HEK293 (cell line): ENCODE data around the gene PUS7.
"Not testable (repeated sequence)": the region's sequence is repeated elsewhere in the genome, so short reads cannot be mapped to it uniquely, and the experiment has no call there.

Experiments
- CTCF ChIA-PET: fragments of 350-600 bp; formaldehyde crosslinking; extraction: SDS; loops from one replicate; lab custom pipeline; 2021; ENCODE audit warnings: antibody characterized with exemption; lab: Yijun Ruan, JAX
- POLR2A ChIA-PET: fragments of 300-600 bp; formaldehyde crosslinking; extraction: SDS; loops from one replicate; lab custom pipeline; 2020; ENCODE audit warnings: antibody characterized with exemption, inconsistent platforms; lab: Yijun Ruan, JAX
- H3K27ac ChIP-seq: fragments of 200-500 bp; sonication (Bioruptor generic); 2 replicates; pipeline ENCODE4 v1.5.1; 2014; ENCODE audit warnings: low read depth, low read length, control low read depth, inconsistent platforms; ENCODE audit errors: extremely low read depth
- H3K36me3 ChIP-seq, 2 experiments: fragments of 200-500 bp in 1 of 2; sonication (Bioruptor generic) in 1 of 2; 1 replicate in 1 of 2; 2 replicates in 1 of 2; pipeline ENCODE4 v1.5.1; 2014 to 2017; ENCODE audit warnings: inconsistent platforms in 2 of 2, low read length in 2 of 2; ENCODE audit not compliant: control insufficient read depth in 2 of 2, insufficient read depth in 1 of 2
- H3K4me1 ChIP-seq: fragments of 200-500 bp; sonication (Bioruptor generic); 2 replicates; pipeline ENCODE4 v1.5.1; 2014; ENCODE audit warnings: mild to moderate bottlenecking, low read length, inconsistent platforms; ENCODE audit not compliant: control insufficient read depth, insufficient read depth
- H3K4me3 ChIP-seq: 2 replicates; pipeline ENCODE4 v1.5.1; 2011; ENCODE audit warnings: low read depth, mild to moderate bottlenecking, control low read depth, low read length, moderate library complexity
- H3K9me3 ChIP-seq: fragments of 200-500 bp; sonication (Bioruptor generic); 2 replicates; pipeline ENCODE4 v1.5.1; 2014; ENCODE audit warnings: low read depth, low read length, inconsistent platforms; ENCODE audit not compliant: control insufficient read depth, insufficient read depth
- CTCF ChIP-seq: fragments of 450-650 bp; formaldehyde crosslinking; IDR thresholded peaks from 2 replicates; pipeline ENCODE4 v1.5.1; 2016; ENCODE audit warnings: missing biosample characterization, missing genetic modification characterization
- GLIS1 ChIP-seq: fragments of 450-650 bp; formaldehyde crosslinking; IDR thresholded peaks from 2 replicates; pipeline ENCODE4 v1.5.1; 2016; ENCODE audit warnings: missing biosample characterization, missing genetic modification characterization
- MZF1 ChIP-seq: fragments of 450-650 bp; formaldehyde crosslinking; IDR thresholded peaks from 2 replicates; pipeline ENCODE4 v1.5.1; 2017; ENCODE audit warnings: missing biosample characterization, missing genetic modification characterization, borderline replicate concordance
- PRDM4 ChIP-seq: fragments of 450-650 bp; formaldehyde crosslinking; IDR thresholded peaks from 2 replicates; pipeline ENCODE4 v1.5.1; 2017; ENCODE audit warnings: missing biosample characterization, missing genetic modification characterization
- PRDM6 ChIP-seq: fragments of 450-650 bp; formaldehyde crosslinking; IDR thresholded peaks from 2 replicates; pipeline ENCODE4 v1.5.1; 2017; ENCODE audit warnings: missing biosample characterization, missing genetic modification characterization
- SP7 ChIP-seq: fragments of 450-650 bp; formaldehyde crosslinking; IDR thresholded peaks from 2 replicates; pipeline ENCODE4 v1.5.1; 2016; ENCODE audit warnings: missing biosample characterization, missing genetic modification characterization
- TSHZ1 ChIP-seq: fragments of 450-650 bp; formaldehyde crosslinking; IDR thresholded peaks from 2 replicates; pipeline ENCODE4 v1.5.1; 2016; ENCODE audit warnings: missing biosample characterization, missing genetic modification characterization, borderline replicate concordance
- ZNF133 ChIP-seq: fragments of 450-650 bp; formaldehyde crosslinking; IDR thresholded peaks from 2 replicates; pipeline ENCODE4 v1.5.1; 2016; ENCODE audit warnings: missing biosample characterization, missing genetic modification characterization
- ZNF155 ChIP-seq: fragments of 450-650 bp; formaldehyde crosslinking; IDR thresholded peaks from 2 replicates; pipeline ENCODE4 v1.5.1; 2016; ENCODE audit warnings: missing biosample characterization, missing genetic modification characterization
- ZNF18 ChIP-seq: fragments of 450-650 bp; formaldehyde crosslinking; IDR thresholded peaks from 2 replicates; pipeline ENCODE4 v1.5.1; 2016; ENCODE audit warnings: missing biosample characterization, missing genetic modification characterization
- ZNF223 ChIP-seq: fragments of 450-650 bp; formaldehyde crosslinking; IDR thresholded peaks from 2 replicates; pipeline ENCODE4 v1.5.1; 2016; ENCODE audit warnings: missing biosample characterization, missing genetic modification characterization
- ZNF311 ChIP-seq: fragments of 450-650 bp; formaldehyde crosslinking; IDR thresholded peaks from 2 replicates; pipeline ENCODE4 v1.5.1; 2017; ENCODE audit warnings: missing biosample characterization, missing genetic modification characterization, borderline replicate concordance
- ZNF510 ChIP-seq: fragments of 450-650 bp; formaldehyde crosslinking; IDR thresholded peaks from 2 replicates; pipeline ENCODE4 v1.5.1; 2018; ENCODE audit warnings: mild to moderate bottlenecking, missing genetic modification characterization, missing biosample characterization; ENCODE audit not compliant: insufficient replicate concordance
- ZNF596 ChIP-seq: fragments of 450-650 bp; IDR thresholded peaks from 2 replicates; pipeline ENCODE4 v1.5.0; 2018; ENCODE audit warnings: missing biosample characterization, mild to moderate bottlenecking, missing genetic modification characterization, moderate library complexity
- ZNF654 ChIP-seq: fragments of 450-650 bp; formaldehyde crosslinking; IDR thresholded peaks from 2 replicates; pipeline ENCODE4 v1.5.1; 2016; ENCODE audit warnings: low read depth, missing biosample characterization, missing genetic modification characterization
- ZNF664 ChIP-seq: fragments of 450-650 bp; formaldehyde crosslinking; IDR thresholded peaks from 2 replicates; pipeline ENCODE4 v1.5.1; 2016; ENCODE audit warnings: missing biosample characterization, missing genetic modification characterization
- ZNF776 ChIP-seq: fragments of 450-650 bp; formaldehyde crosslinking; IDR thresholded peaks from 2 replicates; pipeline ENCODE4 v1.5.0; 2017; ENCODE audit warnings: missing biosample characterization, missing genetic modification characterization, borderline replicate concordance

Gene PUS7

GRCh38 chr7:105438254-105438653, 83.8 kb downstream of the PUS7 start:
- POLR2A ChIA-PET: no interaction called here
- no peaks in the 10 kb centered on the region for H3K4me1 ChIP-seq
- TF ChIP-seq ZNF18 (tag by site-specific recombination): no peak
- no peak for TF ChIP-seq ZNF596 (tag by site-specific recombination)
- TF ChIP-seq ZNF776: no peak
- no peak for TF ChIP-seq ZNF155 (tag by site-specific recombination)
- no peak for TF ChIP-seq ZNF311
- TF ChIP-seq ZNF510: no peak
- no peak for TF ChIP-seq GLIS1 (tag by site-specific recombination)
- TF ChIP-seq, all 188 proteins: peak for 0
- no peaks in the 10 kb centered on the region for H3K9me3 ChIP-seq
- no peaks in the 10 kb centered on the region for H3K36me3 ChIP-seq
- no peak overlapping the region for H3K4me3 ChIP-seq
- CTCF ChIA-PET: no interaction called here
- H3K27ac ChIP-seq: no peak overlapping the region

- H3K4me1 ChIP-seq, H3K9me3 ChIP-seq, H3K27ac ChIP-seq, H3K36me3 ChIP-seq, H3K4me3 ChIP-seq, POLR2A ChIA-PET: not testable (repeated sequence)
- CTCF ChIA-PET: interaction anchor here (0.6 to 1.1 kb wide), 2 partner anchors 20 to 456 kb away, joined by 3 read pairs; no protein-coding TSS in a partner anchor
Observed at GRCh38 chr7:105437356-105437755, 84.7 kb downstream of the PUS7 start.

GRCh38 chr7:105429746-105430612, 92.1 kb downstream of the PUS7 start:
- no peaks in the 10 kb centered on the region for H3K9me3 ChIP-seq
- CTCF ChIA-PET: interaction anchor here (0.6 to 2.2 kb wide), 13 partner anchors 9 to 622 kb away, joined by 3 to 14 read pairs (median 4); no protein-coding TSS in a partner anchor
- H3K36me3 ChIP-seq: no peaks in the 10 kb centered on the region
- no peaks in the 10 kb centered on the region for H3K4me1 ChIP-seq
- H3K27ac ChIP-seq: no peak overlapping the region
- TF ChIP-seq PRDM6 (tag by site-specific recombination): peak; percentile 76
- peak; percentile 38; the same call in 1 of the 2 replicates for TF ChIP-seq CTCF
- TF ChIP-seq SP7 (tag by site-specific recombination): peak; percentile 52; the same call in 1 of the 2 replicates
- TF ChIP-seq ZNF664 (tag by site-specific recombination): peak; percentile 90
- TF ChIP-seq ZNF223: no peak
- TF ChIP-seq MZF1 (tag by site-specific recombination): 0 out of 2 replicates have a peak, but pooled peaks have one; percentile 20
- 0 out of 2 replicates have a peak, but pooled peaks have one; percentile 34 for TF ChIP-seq TSHZ1 (tag by site-specific recombination)
- peak; percentile 79 for TF ChIP-seq ZNF654
- TF ChIP-seq PRDM4 (tag by site-specific recombination): peak; percentile 64
- TF ChIP-seq ZNF133 (tag by site-specific recombination): no peak
- POLR2A ChIA-PET: no interaction called here
- H3K4me3 ChIP-seq: no peak overlapping the region
